ENCODE data around the gene GPRC5A. TPM values are rescaled to one million over a fixed set of nuclear protein-coding genes. Genes with fewer than 3 reads are reported as not detected.

Gene GPRC5A
- total and polyA plus RNA-seq, 9 donors = 6.5 to 71.5 (median 37.9) TPM

DNA sequence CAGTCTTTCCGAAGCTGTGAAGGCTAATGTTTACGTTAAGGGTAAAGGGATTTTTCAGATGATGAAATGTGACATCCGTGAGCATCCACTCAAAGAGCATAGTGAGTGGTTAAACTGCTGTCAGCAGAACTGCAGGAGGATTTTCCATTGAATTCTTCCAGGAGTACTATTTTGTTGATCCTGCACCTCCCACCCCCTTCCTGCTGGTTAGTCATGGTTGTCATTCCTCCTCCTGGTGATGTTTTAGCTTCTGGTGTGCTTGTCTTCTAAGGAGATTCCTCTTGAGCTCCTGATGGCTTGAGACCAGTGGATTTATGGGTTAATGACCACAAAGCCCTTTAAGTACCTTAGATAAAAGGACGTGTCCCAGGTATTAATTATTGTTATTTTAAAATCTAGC lies 63.0 kb downstream of the GPRC5A start:
- Histone ChIP-seq H3K4me1 (ENCODE audit: insufficient read depth) (no peaks in the 10 kb centered on the region), H3K9me3 (no peaks in the 10 kb centered on the region), H3K27me3 (no peaks in the 10 kb centered on the region), H3K4me3 (no peak overlapping the region), H3K36me3 (no peaks in the 10 kb centered on the region), H3K27ac (no peak overlapping the region)
- TF ChIP-seq, protein P1, sequence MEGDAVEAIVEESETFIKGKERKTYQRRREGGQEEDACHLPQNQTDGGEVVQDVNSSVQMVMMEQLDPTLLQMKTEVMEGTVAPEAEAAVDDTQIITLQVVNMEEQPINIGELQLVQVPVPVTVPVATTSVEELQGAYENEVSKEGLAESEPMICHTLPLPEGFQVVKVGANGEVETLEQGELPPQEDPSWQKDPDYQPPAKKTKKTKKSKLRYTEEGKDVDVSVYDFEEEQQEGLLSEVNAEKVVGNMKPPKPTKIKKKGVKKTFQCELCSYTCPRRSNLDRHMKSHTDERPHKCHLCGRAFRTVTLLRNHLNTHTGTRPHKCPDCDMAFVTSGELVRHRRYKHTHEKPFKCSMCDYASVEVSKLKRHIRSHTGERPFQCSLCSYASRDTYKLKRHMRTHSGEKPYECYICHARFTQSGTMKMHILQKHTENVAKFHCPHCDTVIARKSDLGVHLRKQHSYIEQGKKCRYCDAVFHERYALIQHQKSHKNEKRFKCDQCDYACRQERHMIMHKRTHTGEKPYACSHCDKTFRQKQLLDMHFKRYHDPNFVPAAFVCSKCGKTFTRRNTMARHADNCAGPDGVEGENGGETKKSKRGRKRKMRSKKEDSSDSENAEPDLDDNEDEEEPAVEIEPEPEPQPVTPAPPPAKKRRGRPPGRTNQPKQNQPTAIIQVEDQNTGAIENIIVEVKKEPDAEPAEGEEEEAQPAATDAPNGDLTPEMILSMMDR (IDR thresholded peaks at IDR 0.05) = no peak
- TF ChIP-seq POLR2A (IDR thresholded peaks at IDR 0.05) (no peak), EP300 (IDR thresholded peaks at IDR 0.05) (no peak)
- intact Hi-C loops (cut with DNase I) = no loop called here
- WGBS, 3 donors = 63 to 69% (median 65%) methylated on average over 4 of the region's 4 CpGs
- DNase-seq = no peak

DNA sequence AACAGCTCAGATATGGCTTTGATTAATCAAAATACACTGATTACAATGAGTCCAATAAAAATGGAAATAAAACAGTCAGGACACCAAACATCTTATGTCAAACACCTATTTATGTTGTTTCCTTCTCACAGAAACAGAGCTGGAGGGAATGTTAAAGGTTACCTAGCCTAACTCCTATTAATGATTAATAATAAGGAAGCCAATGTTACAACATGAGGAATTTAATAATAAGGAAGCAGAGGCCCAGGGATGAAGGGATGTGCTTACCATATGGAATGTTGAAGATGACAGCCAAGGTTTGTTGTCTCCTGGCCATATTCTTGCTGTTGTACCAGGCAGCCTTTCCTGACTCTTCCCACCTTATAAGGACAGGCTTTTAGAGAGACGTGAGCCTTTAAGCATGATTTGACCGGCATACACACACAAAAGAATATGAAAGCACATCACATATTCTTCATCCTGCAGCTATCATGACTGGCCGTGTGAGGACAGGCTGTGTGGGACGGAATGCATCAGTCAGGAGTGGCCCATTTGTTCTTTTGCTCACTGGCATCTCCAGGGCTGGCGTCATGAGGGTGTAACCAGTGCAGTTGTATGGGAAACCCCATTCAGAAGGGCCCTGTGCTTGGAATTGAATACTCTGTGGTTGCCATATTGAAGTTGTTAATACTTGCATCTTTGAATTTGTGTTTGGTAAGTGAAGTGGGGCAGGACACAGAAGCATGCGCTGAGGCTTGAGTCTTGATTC lies 63.7 kb downstream of the GPRC5A start:
- no peak overlapping the region for H3K4me3 ChIP-seq
- no peaks in the 10 kb centered on the region for H3K27me3 ChIP-seq
- no peak overlapping the region for H3K27ac ChIP-seq
- 78 to 91% (median 78%) methylated on average over 6 of the region's 6 CpGs for WGBS, 3 donors
- DNase-seq = no peak
- TF ChIP-seq POLR2A (IDR thresholded peaks at IDR 0.05) = no peak
- no peak for TF ChIP-seq EP300 (IDR thresholded peaks at IDR 0.05)
- TF ChIP-seq, protein P1 (IDR thresholded peaks at IDR 0.05) = no peak
- no peaks in the 10 kb centered on the region for H3K9me3 ChIP-seq
- intact Hi-C loops (cut with DNase I) = no loop called here
- no peaks in the 10 kb centered on the region for H3K4me1 ChIP-seq (ENCODE audit: insufficient read depth)
- H3K36me3 ChIP-seq = no peaks in the 10 kb centered on the region

DNA sequence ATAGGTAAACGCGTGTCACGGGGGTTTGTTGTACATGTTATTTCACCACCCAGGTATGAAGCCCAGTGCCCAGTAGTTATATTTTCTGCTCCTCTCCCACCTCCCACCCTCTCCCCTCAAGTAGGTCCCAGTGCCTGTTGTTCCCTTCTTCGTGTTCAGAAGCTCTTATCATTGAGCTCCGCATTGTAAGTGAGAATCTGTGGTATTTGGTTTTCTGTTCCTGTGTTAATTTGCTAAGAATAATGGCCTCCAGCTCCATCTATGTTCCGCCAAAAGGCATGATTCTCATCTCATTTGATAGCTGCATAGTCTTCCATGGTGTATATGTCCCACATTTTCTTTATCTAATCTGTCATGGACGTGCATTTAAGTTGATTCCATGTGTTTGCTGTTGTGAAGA lies 67.5 kb downstream of the GPRC5A start:
- Histone ChIP-seq H3K36me3 (no peaks in the 10 kb centered on the region), H3K4me1 (ENCODE audit: insufficient read depth) (no peaks in the 10 kb centered on the region), H3K27me3 (no peaks in the 10 kb centered on the region), H3K9me3 (no peaks in the 10 kb centered on the region), H3K27ac (no peak overlapping the region), H3K4me3 (no peak overlapping the region)
- TF ChIP-seq POLR2A (IDR thresholded peaks at IDR 0.05) (no peak), EP300 (IDR thresholded peaks at IDR 0.05) (no peak)
- TF ChIP-seq, protein P1 (IDR thresholded peaks at IDR 0.05) = no peak
- no peak for DNase-seq
- WGBS, 3 donors = 73 to 80% (median 73%) methylated on average over 7 of the region's 7 CpGs
- intact Hi-C loops (cut with DNase I) = no loop called here

DNA sequence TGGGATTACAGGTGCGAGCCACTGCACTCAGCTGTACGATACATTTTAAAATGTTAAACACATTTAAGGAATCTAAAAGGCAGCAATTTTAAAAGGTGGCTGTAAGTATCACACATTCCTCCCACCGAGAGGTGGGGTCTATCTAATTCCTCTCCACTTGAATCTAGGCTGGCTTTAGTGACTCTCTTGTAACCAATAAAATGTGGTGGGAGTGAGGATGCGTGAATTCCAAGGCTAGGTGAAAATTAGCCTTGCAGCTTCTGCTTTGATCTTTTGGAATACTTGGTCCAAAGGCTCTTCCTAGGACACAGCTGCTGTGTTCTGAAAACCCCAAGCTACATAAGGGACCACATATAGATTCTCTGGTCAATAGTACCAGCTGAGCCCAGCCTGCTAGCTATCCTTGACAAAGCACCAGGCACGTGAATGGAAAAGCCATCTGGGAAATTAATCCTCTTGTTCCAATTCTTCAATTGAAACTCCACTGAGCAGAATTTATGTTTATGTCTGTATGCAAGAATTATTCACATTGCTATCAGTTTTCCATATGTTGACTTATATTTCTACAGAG lies 69.4 kb downstream of the GPRC5A start:
- TF ChIP-seq EP300 (IDR thresholded peaks at IDR 0.05) (no peak), POLR2A (IDR thresholded peaks at IDR 0.05) (no peak)
- Histone ChIP-seq H3K36me3 (no peaks in the 10 kb centered on the region), H3K4me3 (no peak overlapping the region), H3K9me3 (no peaks in the 10 kb centered on the region), H3K27me3 (no peaks in the 10 kb centered on the region), H3K27ac (no peak overlapping the region), H3K4me1 (ENCODE audit: insufficient read depth) (no peaks in the 10 kb centered on the region)
- intact Hi-C loops (cut with DNase I) = no loop called here
- no peak for DNase-seq
- 78 to 86% (median 80%) methylated on average over 5 of the region's 5 CpGs for WGBS, 3 donors

DNA sequence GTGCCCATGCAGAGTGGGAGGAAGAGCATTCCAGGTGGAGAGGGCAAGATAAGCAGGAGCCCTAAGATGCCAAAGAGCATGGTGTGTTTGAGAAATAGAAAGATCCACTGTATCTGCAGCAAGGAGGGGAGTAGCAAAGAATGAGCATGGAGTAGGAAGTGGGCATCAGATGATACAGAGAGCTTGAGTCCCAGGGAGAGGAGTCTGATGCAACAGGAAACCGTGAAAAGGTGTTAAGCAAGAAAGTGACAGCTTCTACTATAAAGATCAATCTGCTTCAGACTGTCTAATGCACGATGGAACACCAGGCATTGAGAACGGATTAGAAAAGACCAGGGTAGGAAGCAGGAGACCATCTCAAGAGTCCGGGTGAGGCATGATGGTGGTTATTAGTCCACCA lies 72.9 kb downstream of the GPRC5A start:
- H3K36me3 ChIP-seq = no peaks in the 10 kb centered on the region
- no peaks in the 10 kb centered on the region for H3K9me3 ChIP-seq
- WGBS, 3 donors = 95 to 96% (median 96%) methylated on average over 4 of the region's 4 CpGs
- H3K27me3 ChIP-seq = no peaks in the 10 kb centered on the region
- DNase-seq = no peak
- H3K27ac ChIP-seq = no peak overlapping the region
- TF ChIP-seq, protein P1 (IDR thresholded peaks at IDR 0.05) = no peak
- no peak for TF ChIP-seq EP300 (IDR thresholded peaks at IDR 0.05)
- no peak for TF ChIP-seq POLR2A (IDR thresholded peaks at IDR 0.05)
- intact Hi-C loops (cut with DNase I) = no loop called here
- H3K4me1 ChIP-seq (ENCODE audit: insufficient read depth) = no peaks in the 10 kb centered on the region
- no peak overlapping the region for H3K4me3 ChIP-seq
